HCEC 1CT (cell line): ENCODE results near the gene GGTLC2.

Experiments
- DNase-seq: peaks from one replicate; pipeline ENCODE4 v3.0.0-alpha.2; 2017

The GGTLC2 gene

GRCh38 chr22:22692707-22693530 is 48.5 kb downstream of the GGTLC2 start:
- DNase-seq: peak; percentile 68

GRCh38 chr22:22693531-22693884 is 49.1 kb downstream of the GGTLC2 start:
- no peak for DNase-seq

- no peak for DNase-seq
These were observed 49.7 kb downstream of the GGTLC2 start for GRCh38 chr22:22694106-22694505.

GRCh38 chr22:22696104-22696503 is 51.7 kb downstream of the GGTLC2 start:
- no peak for DNase-seq
